ENCODE data around the gene THAP2. TPM values are rescaled to one million over a fixed set of nuclear protein-coding genes. Genes with fewer than 3 reads are reported as not detected.

Gene THAP2
- total RNA-seq, 1 donor from 2014 or later: 12.8 TPM

- no peak for DNase-seq
Observed at GRCh38 chr12:71703206-71703605, 39.1 kb downstream of the THAP2 start.

GRCh38 chr12:71704920-71705319 lies 40.8 kb downstream of the THAP2 start:
- DNase-seq: no peak

GRCh38 chr12:71708658-71709057 lies 44.6 kb downstream of the THAP2 start:
- DNase-seq: no peak

- DNase-seq: no peak
Observed at GRCh38 chr12:71710276-71711125, 46.4 kb downstream of the THAP2 start.

DNA sequence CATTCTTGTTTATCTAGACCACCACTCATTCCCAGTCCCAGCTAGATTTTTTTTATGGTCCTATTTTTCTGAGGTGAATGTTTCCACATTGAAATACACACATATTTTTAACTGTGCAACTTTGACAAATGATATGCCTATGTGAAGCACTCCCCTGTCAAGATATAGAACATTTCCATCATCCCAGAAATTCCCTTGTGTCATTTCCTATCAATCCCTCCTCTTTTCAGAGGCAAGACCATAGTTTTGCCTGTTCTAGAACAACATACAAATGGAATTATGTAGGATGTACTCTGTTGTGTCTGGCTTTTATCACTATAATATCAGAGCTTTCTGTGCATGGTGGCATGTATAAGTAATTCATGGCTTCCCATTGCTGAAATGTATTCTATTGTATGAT lies 54.5 kb downstream of the THAP2 start:
- DNase-seq: no peak

DNA sequence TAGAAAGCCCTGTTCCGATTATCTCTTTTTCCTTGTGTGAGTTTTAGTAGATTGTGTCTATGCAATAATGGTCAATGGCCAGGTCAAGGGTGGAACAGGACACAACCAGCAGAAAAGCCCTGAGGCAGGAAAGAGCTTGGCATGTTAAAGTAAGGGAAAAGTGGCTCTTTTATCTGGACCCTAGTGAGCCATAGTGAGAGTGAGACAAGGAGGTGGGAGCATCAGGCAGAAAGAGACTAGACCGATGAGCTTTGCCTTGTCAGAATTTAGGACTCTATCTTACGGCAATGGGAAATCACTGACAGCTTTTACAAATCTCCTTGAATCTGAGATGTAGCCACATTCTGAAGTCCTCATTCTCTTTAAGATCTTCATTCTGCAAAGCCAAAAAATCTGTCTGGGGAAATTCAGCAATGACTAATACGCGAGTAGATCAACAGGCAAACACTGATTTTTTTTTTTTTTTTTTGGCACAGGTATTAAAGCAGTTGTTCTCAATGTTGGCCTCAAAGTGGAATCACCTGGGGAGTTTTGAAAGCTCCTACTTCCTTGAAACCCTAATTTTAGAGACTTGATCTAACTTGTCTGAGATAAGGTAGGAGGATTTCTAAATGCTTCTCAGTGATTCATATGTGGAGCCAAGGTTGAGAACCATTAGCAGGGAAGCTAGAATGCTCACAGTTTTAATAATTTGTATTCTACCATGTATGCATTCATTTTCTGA lies 55.7 kb downstream of the THAP2 start:
- DNase-seq: no peak

DNA sequence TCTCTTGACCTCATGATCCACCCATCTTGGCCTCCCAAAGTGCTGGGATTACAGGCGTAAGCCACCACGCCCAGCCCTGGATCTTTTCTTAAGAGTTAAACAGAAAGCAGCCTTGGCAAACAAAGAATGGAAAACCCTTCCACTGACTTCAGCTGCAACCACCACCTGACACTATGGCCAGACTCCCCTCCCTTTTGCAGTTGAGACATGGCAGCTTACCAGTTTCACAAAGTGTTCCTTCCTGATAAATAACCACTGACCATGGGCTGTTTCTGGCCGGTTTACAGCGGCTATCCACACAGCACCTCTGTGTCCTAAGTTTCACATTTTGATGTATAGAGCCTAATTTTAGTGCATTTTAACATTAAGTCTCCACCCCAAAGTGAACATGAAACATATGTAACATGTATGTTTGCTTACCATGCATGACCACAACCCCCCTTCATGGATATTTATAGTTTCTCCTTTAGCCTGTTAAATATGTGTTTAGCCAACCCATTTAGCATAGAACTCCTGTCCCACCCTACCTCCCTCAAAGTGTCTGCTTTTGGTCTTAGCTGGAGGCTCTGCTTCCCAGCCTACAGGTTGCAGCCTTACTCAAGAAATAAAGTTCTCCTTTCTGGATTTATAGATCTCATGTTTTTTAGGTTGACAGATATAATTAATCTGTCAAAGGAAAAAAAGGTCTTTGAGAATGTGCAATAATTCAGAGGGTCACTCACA lies 57.8 kb downstream of the THAP2 start:
- DNase-seq: no peak

DNA sequence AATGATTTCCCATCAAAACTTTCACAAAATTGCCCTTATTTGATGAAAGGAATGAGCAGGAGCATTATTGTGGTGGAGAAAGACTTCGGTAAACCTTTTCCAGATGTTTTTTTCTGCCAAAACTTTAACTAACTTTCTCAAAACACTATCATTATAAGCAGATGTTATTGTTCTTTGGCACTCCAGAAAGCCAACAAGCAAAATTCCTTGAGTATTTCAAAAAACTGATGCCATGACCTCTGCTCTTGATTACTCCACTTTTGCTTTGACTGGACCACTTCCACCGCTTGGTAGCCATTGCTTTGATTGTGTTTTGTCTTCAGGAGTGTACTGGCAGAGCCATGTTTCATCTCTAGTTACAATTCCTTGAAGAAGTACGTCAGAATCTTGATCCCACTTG lies 60.9 kb downstream of the THAP2 start:
- no peak for DNase-seq

GRCh38 chr12:71726548-71726947 lies 62.4 kb downstream of the THAP2 start:
- no peak for DNase-seq

- no peak for DNase-seq
Observed at GRCh38 chr12:71727958-71728357, 63.9 kb downstream of the THAP2 start.

Small RNA genes within 50 kb of the gene (small RNA-seq; reads per million reads assigned to genes)
- gene RF00560 (ENCODE audit: low replicate concordance): not detected

Other genes with a start within 250 kb of the THAP2 start
- gene LGR5, start 224.5 kb upstream of the THAP2 start, total RNA-seq: 2.5 TPM
- gene ZFC3H1, start 453 bp upstream of the THAP2 start, total RNA-seq: 66.1 TPM
- gene TMEM19, start 21.8 kb downstream of the THAP2 start, total RNA-seq: 66.0 TPM
- 42.7 TPM for gene RAB21, start 90.6 kb downstream of the THAP2 start, total RNA-seq
- gene TBC1D15, start 175.5 kb downstream of the THAP2 start, total RNA-seq: 55.3 TPM